Myocyte (in vitro differentiated cells): ENCODE results near the gene UGT2B28. TPM values are rescaled to one million over a fixed set of nuclear protein-coding genes. Genes with fewer than 3 reads are reported as not detected.
"Not testable (repeated sequence)": the region's sequence is repeated elsewhere in the genome, so short reads cannot be mapped to it uniquely, and the experiment has no call there.

ENCODE experiments used
- DNase-seq: peaks from one replicate; pipeline ENCODE4 v3.0.0-alpha.2; 2012; ENCODE audit warnings: low read depth
- total RNA-seq: library from RNA; depleted of rRNA; stranded (reverse); fragments of >200 nt; gene quantifications from 2 replicates; pipeline ENCODE4 v1.2.3, GENCODE V29; 2014

Gene UGT2B28
- total RNA-seq, 1 donor from 2014 or later, result not detected

- not testable (repeated sequence) for DNase-seq
Measured at GRCh38 chr4:69343114-69343513, 62.8 kb downstream of the UGT2B28 start.

- not testable (repeated sequence) for DNase-seq
Measured at GRCh38 chr4:69343558-69344420, 63.5 kb downstream of the UGT2B28 start.

Other genes starting within 250 kb of the UGT2B28 start
- 0.43 and 1.5 TPM in 2 replicates for gene UGT2B7, start 184.0 kb upstream of the UGT2B28 start, total RNA-seq
- not detected in 2 replicates for gene UGT2B11, start 65.7 kb upstream of the UGT2B28 start, total RNA-seq
- gene UGT2B4, start 215.4 kb downstream of the UGT2B28 start, total RNA-seq, result 1.2 and 6.6 TPM in 2 replicates